ENCODE measurements around the gene RPL35. TPM values are rescaled to one million over a fixed set of nuclear protein-coding genes. Genes with fewer than 3 reads are reported as not detected.

Gene RPL35
- total and polyA plus RNA-seq, 7 experiments from 2014 or later = 1,415 to 2,135 (median 1,872) TPM

GRCh38 chr9:124812441-124812876 lies 49.3 kb downstream of the RPL35 start:
- H3K9me3 ChIP-seq (ENCODE audit: control insufficient read depth in 2 of 3, low read length in 3 of 3) = no peaks in the 10 kb centered on the region
- no peak overlapping the region for H3K27ac Mint-ChIP-seq
- H3K4me1 ChIP-seq (ENCODE audit: control insufficient read depth in 2 of 2, insufficient read depth in 2 of 2, low read length in 2 of 2) = no peaks in the 10 kb centered on the region
- H3K27me3 Mint-ChIP-seq = peaks cover 0 to 17% (median 5%) of the 10 kb centered on the region in 5 donors
- no peaks in the 10 kb centered on the region for H3K9me3 Mint-ChIP-seq
- CTCF ChIA-PET = no interaction called here
- no peaks in the 10 kb centered on the region for H3K27me3 ChIP-seq (ENCODE audit: control insufficient read depth in 2 of 2, insufficient read depth in 2 of 2, low read length in 2 of 2)
- H3K27ac ChIP-seq (ENCODE audit: low read depth, low read length) = no peak overlapping the region
- POLR2A ChIA-PET = no interaction called here
- intact Hi-C loops (cut with micrococcal nuclease) = no loop called here
- H3K36me3 Mint-ChIP-seq = no peaks in the 10 kb centered on the region
- no peak overlapping the region for H3K4me3 Mint-ChIP-seq
- no peak for ATAC-seq
- peaks cover 0 to 5% (median 0%) of the 10 kb centered on the region in 7 donors for H3K4me1 Mint-ChIP-seq
- H3K4me3 ChIP-seq (ENCODE audit: low read length) = no peak overlapping the region
- H3K36me3 ChIP-seq (ENCODE audit: control insufficient read depth in 2 of 3, insufficient read depth in 3 of 3, low read length in 3 of 3) = no peaks in the 10 kb centered on the region
- no peak for DNase-seq

DNA sequence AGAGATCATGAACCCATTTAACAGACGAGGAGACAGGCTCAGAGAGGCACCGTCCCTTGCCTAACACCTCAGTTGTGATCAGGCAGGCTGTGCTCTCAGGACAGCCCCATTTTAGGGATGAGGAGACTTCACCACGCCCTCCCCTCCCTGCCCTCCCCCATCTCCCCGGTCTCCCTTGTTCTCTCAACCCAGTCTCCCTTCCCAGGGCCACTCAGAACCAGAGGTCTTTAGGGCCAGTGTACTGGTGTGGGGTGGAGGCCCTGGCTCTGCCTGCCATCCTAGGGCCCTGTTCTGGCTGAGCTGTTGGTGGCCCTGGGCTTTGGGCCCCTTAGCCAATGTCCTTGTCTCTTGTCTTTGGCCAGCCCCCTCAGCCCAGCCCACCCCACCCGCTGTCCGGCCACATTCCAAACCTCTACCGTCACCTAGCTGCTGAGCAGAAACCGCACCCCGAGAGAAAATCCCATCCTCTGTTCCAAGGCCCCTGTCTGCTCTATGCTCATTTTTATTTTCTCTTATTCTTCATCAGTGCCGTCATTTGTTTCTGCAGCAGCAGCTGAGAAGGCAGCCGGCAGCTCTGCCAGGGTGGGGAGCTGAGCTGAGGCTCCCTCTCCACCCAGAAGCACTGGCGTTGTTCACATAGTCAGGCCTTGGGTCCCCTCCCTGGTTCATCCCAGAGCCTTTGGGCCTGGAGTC lies 50.9 kb downstream of the RPL35 start:
- H3K36me3 ChIP-seq (ENCODE audit: control insufficient read depth in 2 of 3, insufficient read depth in 3 of 3, low read length in 3 of 3) = no peaks in the 10 kb centered on the region
- Mint-ChIP-seq H3K27ac (no peak overlapping the region), H3K9me3 (no peaks in the 10 kb centered on the region), H3K4me3 (no peak overlapping the region), H3K27me3 (peaks cover 0 to 15% (median 4%) of the 10 kb centered on the region in 5 donors), H3K4me1 (no peaks in the 10 kb centered on the region), H3K36me3 (no peaks in the 10 kb centered on the region)
- H3K27ac ChIP-seq (ENCODE audit: low read depth, low read length) = no peak overlapping the region
- H3K9me3 ChIP-seq (ENCODE audit: control insufficient read depth in 2 of 3, low read length in 3 of 3) = no peaks in the 10 kb centered on the region
- no peak overlapping the region for H3K4me3 ChIP-seq (ENCODE audit: low read length)
- no peaks in the 10 kb centered on the region for H3K4me1 ChIP-seq (ENCODE audit: control insufficient read depth in 2 of 2, insufficient read depth in 2 of 2, low read length in 2 of 2)
- POLR2A ChIA-PET = no interaction called here
- DNase-seq (no peak), ATAC-seq (no peak)
- CTCF ChIA-PET = no interaction called here
- H3K27me3 ChIP-seq (ENCODE audit: control insufficient read depth in 2 of 2, insufficient read depth in 2 of 2, low read length in 2 of 2) = no peaks in the 10 kb centered on the region
- intact Hi-C loops (cut with micrococcal nuclease) = no loop called here

GRCh38 chr9:124809741-124810500 lies 51.8 kb downstream of the RPL35 start:
- no peaks in the 10 kb centered on the region for H3K4me1 ChIP-seq (ENCODE audit: control insufficient read depth in 2 of 2, insufficient read depth in 2 of 2, low read length in 2 of 2)
- no peak overlapping the region for H3K27ac Mint-ChIP-seq
- no peaks in the 10 kb centered on the region for H3K4me1 Mint-ChIP-seq
- no peak overlapping the region for H3K4me3 ChIP-seq (ENCODE audit: low read length)
- no peak overlapping the region for H3K27ac ChIP-seq (ENCODE audit: low read depth, low read length)
- no peak for ATAC-seq
- no peak overlapping the region for H3K4me3 Mint-ChIP-seq
- intact Hi-C loops (cut with micrococcal nuclease) = no loop called here
- no peaks in the 10 kb centered on the region for H3K9me3 Mint-ChIP-seq
- DNase-seq = no peak
- H3K36me3 Mint-ChIP-seq = no peaks in the 10 kb centered on the region
- H3K36me3 ChIP-seq (ENCODE audit: control insufficient read depth in 2 of 3, insufficient read depth in 3 of 3, low read length in 3 of 3) = no peaks in the 10 kb centered on the region
- no peaks in the 10 kb centered on the region for H3K9me3 ChIP-seq (ENCODE audit: control insufficient read depth in 2 of 3, low read length in 3 of 3)
- POLR2A ChIA-PET = no interaction called here
- peaks cover 0 to 9% (median 5%) of the 10 kb centered on the region in 5 donors for H3K27me3 Mint-ChIP-seq
- CTCF ChIA-PET = no interaction called here
- no peaks in the 10 kb centered on the region for H3K27me3 ChIP-seq (ENCODE audit: control insufficient read depth in 2 of 2, insufficient read depth in 2 of 2, low read length in 2 of 2)

DNA sequence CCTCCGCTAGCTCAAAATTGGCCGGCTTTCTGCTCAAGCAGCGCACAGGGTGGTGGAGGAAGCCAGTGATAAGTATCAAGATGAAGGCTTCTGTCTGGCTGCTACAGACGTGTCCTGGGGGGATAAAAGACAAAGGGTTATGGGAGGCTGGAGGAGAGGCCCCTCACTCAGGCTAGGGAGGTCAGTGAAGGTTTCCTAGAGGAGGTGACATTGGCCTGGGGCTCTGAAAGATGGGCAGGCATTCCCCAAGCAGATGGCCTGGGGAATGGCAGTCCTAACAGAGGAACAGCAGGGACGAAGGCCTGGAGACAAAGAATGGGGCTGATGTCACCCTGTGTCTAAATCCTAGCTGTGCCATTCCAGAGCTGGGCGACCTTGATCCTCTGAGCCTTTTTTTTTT lies 52.5 kb downstream of the RPL35 start:
- DNase-seq = no peak
- H3K36me3 ChIP-seq (ENCODE audit: control insufficient read depth in 2 of 3, insufficient read depth in 3 of 3, low read length in 3 of 3) = no peaks in the 10 kb centered on the region
- Mint-ChIP-seq H3K27ac (no peak overlapping the region), H3K36me3 (no peaks in the 10 kb centered on the region), H3K4me3 (no peak overlapping the region), H3K9me3 (no peaks in the 10 kb centered on the region), H3K4me1 (no peaks in the 10 kb centered on the region), H3K27me3 (peaks cover 0 to 7% (median 5%) of the 10 kb centered on the region in 5 donors)
- no peaks in the 10 kb centered on the region for H3K27me3 ChIP-seq (ENCODE audit: control insufficient read depth in 2 of 2, insufficient read depth in 2 of 2, low read length in 2 of 2)
- no peak for ATAC-seq
- ChIA-PET POLR2A (no interaction called here), CTCF (no interaction called here)
- H3K9me3 ChIP-seq (ENCODE audit: control insufficient read depth in 2 of 3, low read length in 3 of 3) = no peaks in the 10 kb centered on the region
- intact Hi-C loops (cut with micrococcal nuclease) = no loop called here
- no peak overlapping the region for H3K27ac ChIP-seq (ENCODE audit: low read depth, low read length)
- no peak overlapping the region for H3K4me3 ChIP-seq (ENCODE audit: low read length)
- H3K4me1 ChIP-seq (ENCODE audit: control insufficient read depth in 2 of 2, insufficient read depth in 2 of 2, low read length in 2 of 2) = no peaks in the 10 kb centered on the region

DNA sequence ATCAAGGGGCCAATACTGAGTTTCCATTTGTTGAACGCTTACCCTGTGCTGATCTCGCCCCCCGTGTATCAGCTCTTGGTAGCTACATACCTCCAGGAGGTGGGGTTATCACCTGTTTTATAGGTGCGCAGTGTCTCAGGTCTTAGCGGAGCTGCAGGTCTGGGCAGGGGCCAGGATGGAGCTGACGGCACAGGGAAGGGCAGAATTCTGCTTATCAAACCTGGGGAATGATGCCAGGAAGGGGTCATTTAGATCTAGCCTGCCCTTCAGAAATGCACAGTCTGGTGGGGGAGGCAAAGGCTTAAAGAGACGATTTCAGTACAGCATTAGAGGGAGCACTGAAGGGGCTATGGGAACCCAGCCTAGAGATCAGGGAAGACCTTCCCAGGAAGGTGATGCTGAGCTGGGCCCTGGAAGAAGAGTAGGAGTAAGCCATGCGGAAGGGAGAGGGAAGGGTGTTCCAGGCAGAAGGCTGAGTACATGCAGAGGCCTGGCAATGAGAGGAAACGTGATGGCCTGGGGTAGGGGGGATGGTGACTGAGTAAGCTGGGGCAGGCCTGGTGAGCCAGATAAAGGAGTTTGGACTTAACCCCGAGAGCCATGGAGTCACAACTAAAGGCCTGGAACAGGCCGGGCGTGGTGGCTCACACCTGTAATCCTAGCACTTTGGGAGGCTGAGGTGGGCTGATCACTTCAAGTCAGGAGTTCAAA lies 53.4 kb downstream of the RPL35 start:
- DNase-seq (no peak), ATAC-seq (no peak)
- Histone ChIP-seq H3K36me3 (ENCODE audit: control insufficient read depth in 2 of 3, insufficient read depth in 3 of 3, low read length in 3 of 3) (no peaks in the 10 kb centered on the region), H3K9me3 (ENCODE audit: control insufficient read depth in 2 of 3, low read length in 3 of 3) (no peaks in the 10 kb centered on the region), H3K4me1 (ENCODE audit: control insufficient read depth in 2 of 2, insufficient read depth in 2 of 2, low read length in 2 of 2) (no peaks in the 10 kb centered on the region), H3K27me3 (ENCODE audit: control insufficient read depth in 2 of 2, insufficient read depth in 2 of 2, low read length in 2 of 2) (no peaks in the 10 kb centered on the region), H3K4me3 (ENCODE audit: low read length) (no peak overlapping the region), H3K27ac (ENCODE audit: low read depth, low read length) (no peak overlapping the region)
- ChIA-PET CTCF (no interaction called here), POLR2A (no interaction called here)
- intact Hi-C loops (cut with micrococcal nuclease) = no loop called here
- Mint-ChIP-seq H3K4me3 (no peak overlapping the region), H3K36me3 (no peaks in the 10 kb centered on the region), H3K4me1 (no peaks in the 10 kb centered on the region), H3K9me3 (no peaks in the 10 kb centered on the region), H3K27me3 (peaks cover 0 to 7% (median 5%) of the 10 kb centered on the region in 5 donors), H3K27ac (no peak overlapping the region)
